T47D (cell line): ENCODE results near the gene EPS8L2.

ENCODE experiments used
- DNase-seq, 2 experiments: peaks; one replicate each; pipeline versions ENCODE4 v3.0.0 to v3.0.0-alpha.2; 2011 to 2012; ENCODE audit warnings: low read depth in 1 of 2, low spot score in 1 of 2
- JUND ChIP-seq: IDR thresholded peaks from 2 replicates; pipeline ENCODE4 v1.6.1; 2012; ENCODE audit warnings: low read depth
- in situ Hi-C: cut with HindIII; loops from 2 replicates; pipeline ENCODE4 v1.10.0; 2016; ENCODE audit warnings: low sequenced_read_pairs, low pct_unique_long_range_greater_than_20kb

The EPS8L2 gene

GRCh38 chr11:714436-714835 lies 8.4 kb downstream of the EPS8L2 start:
- TF ChIP-seq JUND = no peak
- in situ Hi-C loops = no loop called here
- no peak for DNase-seq

- no peak for TF ChIP-seq JUND
- no peak for DNase-seq
- in situ Hi-C loops = no loop called here
Measured at GRCh38 chr11:719214-720016, 13.4 kb downstream of the EPS8L2 start.

GRCh38 chr11:720017-720641 lies 14.1 kb downstream of the EPS8L2 start:
- no peak for TF ChIP-seq JUND
- no peak for DNase-seq
- in situ Hi-C loops = no loop called here

- no peak for DNase-seq
- in situ Hi-C loops = no loop called here
- no peak for TF ChIP-seq JUND
Measured at GRCh38 chr11:720642-721246, 14.7 kb downstream of the EPS8L2 start.

GRCh38 chr11:721247-721740 lies 15.3 kb downstream of the EPS8L2 start:
- no peak for DNase-seq
- in situ Hi-C loops = no loop called here
- TF ChIP-seq JUND = no peak

GRCh38 chr11:721741-722345 lies 15.8 kb downstream of the EPS8L2 start:
- in situ Hi-C loops = no loop called here
- TF ChIP-seq JUND = no peak
- DNase-seq = no peak

- in situ Hi-C loops = no loop called here
- no peak for DNase-seq
- no peak for TF ChIP-seq JUND
Measured at GRCh38 chr11:722346-722811, 16.3 kb downstream of the EPS8L2 start.

- no peak for TF ChIP-seq JUND
- peak in 1 of 2 experiments; percentile 64 for DNase-seq
- in situ Hi-C loops = no loop called here
Measured at GRCh38 chr11:723120-723883, 17.3 kb downstream of the EPS8L2 start.

GRCh38 chr11:724049-724777 lies 18.2 kb downstream of the EPS8L2 start:
- no peak for DNase-seq
- in situ Hi-C loops = no loop called here

GRCh38 chr11:724778-725386 lies 18.9 kb downstream of the EPS8L2 start:
- in situ Hi-C loops = no loop called here
- DNase-seq = no peak
- no peak for TF ChIP-seq JUND

More at GRCh38 chr11:724049-724777, 18.2 kb downstream of the EPS8L2 start:
- TF ChIP-seq JUND = no peak

GRCh38 chr11:725624-726202 lies 19.7 kb downstream of the EPS8L2 start:
- DNase-seq = no peak
- in situ Hi-C loops = no loop called here
- TF ChIP-seq JUND = no peak
